Endothelial cell of umbilical vein (primary cell): ENCODE results near the gene KRTAP10-12. TPM values are rescaled to one million over a fixed set of nuclear protein-coding genes. Genes with fewer than 3 reads are reported as not detected.

Experiments
- BruUV-seq: library from RNA; stranded (reverse); fragments of 400-500 nt; replicated peaks from 2 replicates; lab custom pipeline; 2021; lab: Mats Ljungman, UMichigan
- CTCF ChIA-PET: fragments of 300-600, 350-600 bp; sonication (Branson Sonifier 250); formaldehyde crosslinking; loops from one replicate; lab custom pipeline; 2021; ENCODE audit warnings: antibody characterized with exemption, inconsistent platforms; lab: Charles Lee
- POLR2A ChIA-PET: fragments of 300-600, 350-600 bp; sonication (Branson Sonifier 250); formaldehyde crosslinking; loops from one replicate; lab custom pipeline; 2021; ENCODE audit warnings: antibody characterized with exemption, inconsistent platforms; lab: Charles Lee
- DNase-seq: peaks from one replicate; pipeline ENCODE4 v3.0.0-alpha.2; 2011; ENCODE audit warnings: low read depth, low spot score
- FAIRE-seq: peaks from 2 replicates; lab custom pipeline; 2011; peaks lifted over from hg19 to GRCh38; lab: Jason Lieb, UNC
- H2AFZ ChIP-seq: 2 replicates; pipeline ENCODE4 v1.6.0; 2012; ENCODE audit warnings: low read depth, low read length, control low read depth, inconsistent platforms
- H3K27ac ChIP-seq: 2 replicates; pipeline ENCODE4 v1.5.1; 2011; ENCODE audit warnings: low read depth, mild to moderate bottlenecking, control low read depth, low read length, moderate library complexity; ENCODE audit not compliant: insufficient read depth
- H3K27me3 ChIP-seq, 2 experiments: 2 replicates each; pipeline versions ENCODE4 v1.6.0 to v1.6.1; 2011; ENCODE audit warnings: low read length in 2 of 2, mixed read lengths in 1 of 2; ENCODE audit not compliant: control insufficient read depth in 2 of 2, insufficient read depth in 2 of 2
- H3K36me3 ChIP-seq, 2 experiments: 2 replicates in 1 of 2; 3 replicates in 1 of 2; pipeline ENCODE4 v1.5.1; 2011; ENCODE audit warnings: low read length in 2 of 2, mild to moderate bottlenecking in 1 of 2, moderate library complexity in 1 of 2; ENCODE audit not compliant: control insufficient read depth in 2 of 2, insufficient read depth in 2 of 2; ENCODE audit errors: extremely low read depth in 1 of 2
- H3K4me1 ChIP-seq: 3 replicates; pipeline ENCODE4 v1.5.1; 2011; ENCODE audit warnings: mild to moderate bottlenecking, low read length; ENCODE audit not compliant: control insufficient read depth, insufficient read depth; ENCODE audit errors: extremely low read depth
- H3K4me2 ChIP-seq: 2 replicates; pipeline ENCODE4 v1.6.1; 2011; ENCODE audit warnings: low read length, control low read depth, mixed read lengths; ENCODE audit not compliant: insufficient read depth
- H3K4me3 ChIP-seq, 3 experiments: fragments of 200-600 bp in 1 of 3; sonication (generic), shearing (Covaris generic) in 1 of 3; replicated peaks in 1 of 3; 2 replicates each; pipeline ENCODE4 v1.5.1; 2011 to 2016; ENCODE audit warnings: control low read depth in 3 of 3, low read length in 3 of 3, mild to moderate bottlenecking in 2 of 3, inconsistent platforms in 1 of 3, low read depth in 1 of 3, moderate library complexity in 1 of 3; ENCODE audit not compliant: insufficient read depth in 1 of 3
- H3K79me2 ChIP-seq: 2 replicates; pipeline ENCODE4 v1.6.0; 2012; ENCODE audit warnings: low read length, inconsistent platforms; ENCODE audit not compliant: control insufficient read depth, insufficient read depth
- H3K9ac ChIP-seq: replicated peaks from 2 replicates; pipeline ENCODE3; 2011; ENCODE audit warnings: low read length, control low read depth; ENCODE audit not compliant: insufficient read depth; ENCODE audit errors: extremely low read depth
- H3K9me1 ChIP-seq: replicated peaks from 3 replicates; pipeline ENCODE4 v1.6.0; 2011; ENCODE audit warnings: mild to moderate bottlenecking, low read length; ENCODE audit not compliant: control insufficient read depth, insufficient read depth; ENCODE audit errors: extremely low read depth
- H3K9me3 ChIP-seq: replicated peaks from 2 replicates; pipeline ENCODE4 v1.5.1; 2012; ENCODE audit warnings: low read length, inconsistent platforms; ENCODE audit not compliant: control insufficient read depth, insufficient read depth
- H4K20me1 ChIP-seq: replicated peaks from 2 replicates; pipeline ENCODE3; 2011; ENCODE audit warnings: mild to moderate bottlenecking, low read length; ENCODE audit not compliant: control insufficient read depth, insufficient read depth; ENCODE audit errors: extremely low read depth
- CTCF ChIP-seq, 2 donors: IDR thresholded peaks; 1 replicate in 1 of 2; 2 replicates in 1 of 2; pipeline ENCODE4 v1.5.1; 2011; ENCODE audit warnings: low read length in 2 of 2, mild to moderate bottlenecking in 2 of 2, moderate library complexity in 2 of 2, control low read depth in 1 of 2, inconsistent platforms in 1 of 2, low read depth in 1 of 2; ENCODE audit not compliant: insufficient read depth in 1 of 2; ENCODE audit errors: extremely low read depth in 1 of 2
- FOS ChIP-seq: IDR thresholded peaks from 2 replicates; pipeline ENCODE4 v1.6.1; 2011; ENCODE audit warnings: mild to moderate bottlenecking, low read length, moderate library complexity, borderline replicate concordance; ENCODE audit not compliant: insufficient read depth
- dilution Hi-C: fragments of 300-500 bp; cut with MboI; formaldehyde crosslinking; loops from one replicate; pipeline ENCODE4 v1.15.0; 2019; ENCODE audit warnings: low sequenced_read_pairs; ENCODE audit not compliant: extremely low pct_ligation_motif_present
- intact Hi-C: fragments of 100-400 bp; cut with micrococcal nuclease; formaldehyde crosslinking; loops from one replicate; pipeline ENCODE4 v1.10.0; 2022
- polyA plus RNA-seq, 4 experiments: library from polyadenylated mRNA; depleted of rRNA in 3 of 4; stranded (reverse) in 3 of 4; unstranded in 1 of 4; fragments of >200 nt; gene quantifications; 2 replicates each; pipeline versions ENCODE4 v1.2.1 to v1.2.3, GENCODE V29; 2011 to 2012; ENCODE audit warnings: missing spikeins in 1 of 4
- total RNA-seq: library from RNA; stranded (reverse); gene quantifications from 2 replicates; pipeline ENCODE4 v1.2.3, GENCODE V29; 2021

Gene KRTAP10-12
- total and polyA plus RNA-seq, 2 donors (not counting 3 experiments of a cell fraction or from before 2014, with no cell fraction given), result not detected

GRCh38 chr21:44649521-44650100 lies 47.4 kb upstream of the KRTAP10-12 start:
- CTCF ChIA-PET, result no interaction called here
- intact Hi-C loops, result no loop called here

More at GRCh38 chr21:44649521-44650100, 47.4 kb upstream of the KRTAP10-12 start:
- H3K9ac ChIP-seq, result no peak overlapping the region
- POLR2A ChIA-PET, result no interaction called here
- FAIRE-seq (no peak), DNase-seq (no peak)
- H3K9me1 ChIP-seq, result no peaks in the 10 kb centered on the region
- TF ChIP-seq CTCF (IDR thresholded peaks at IDR 0.05; ENCODE audit: extremely low read depth in 1 of 2, insufficient read depth in 1 of 2, low read depth in 1 of 2, low read length in 2 of 2), result no peak
- TF ChIP-seq FOS, result no peak
- no peak overlapping the region for H2AFZ ChIP-seq
- no peaks in the 10 kb centered on the region for H3K4me1 ChIP-seq
- H3K4me2 ChIP-seq, result no peak overlapping the region
- no peaks in the 10 kb centered on the region for H3K9me3 ChIP-seq
- no TSS peak for BruUV-seq
- dilution Hi-C loops, result no loop called here
- H4K20me1 ChIP-seq, result no peaks in the 10 kb centered on the region
- H3K79me2 ChIP-seq, result no peaks in the 10 kb centered on the region
- H3K27me3 ChIP-seq, result no peaks in the 10 kb centered on the region
- no peak overlapping the region for H3K27ac ChIP-seq
- no peak overlapping the region for H3K4me3 ChIP-seq
- H3K36me3 ChIP-seq, result no peaks in the 10 kb centered on the region
